ENCODE measurements around the gene PLRG1.

GRCh38 chr4:154597798-154598774, 47.9 kb upstream of the PLRG1 start:
- TF ChIP-seq CTCF (conservative IDR thresholded peaks at IDR 0.05 in 1 of 2, IDR thresholded peaks at IDR 0.05 in 1 of 2; ENCODE audit: extremely low read depth in 1 of 2, insufficient read depth in 1 of 2, low read depth in 1 of 2, low read length in 2 of 2) (no peak), EZH2 (IDR thresholded peaks at IDR 0.05; ENCODE audit: borderline replicate concordance, low read length) (no peak)
